PFSK-1 (cell line): ENCODE results near the gene BBIP1.

ENCODE experiments used
- FOXP2 ChIP-seq: optimal IDR thresholded peaks from 2 replicates; pipeline ENCODE3; 2011; ENCODE audit warnings: borderline replicate concordance, control low read depth, inconsistent platforms; ENCODE audit not compliant: insufficient read depth; ENCODE audit errors: extremely low read length, extremely low read depth
- POLR2AphosphoS5 ChIP-seq: IDR thresholded peaks from 2 replicates; pipeline ENCODE4 v1.6.1; 2012; ENCODE audit warnings: low read depth, mild to moderate bottlenecking, control low read depth, low read length, moderate library complexity
- SIN3A ChIP-seq: IDR thresholded peaks from 2 replicates; pipeline ENCODE4 v1.6.1; 2012; ENCODE audit warnings: mild to moderate bottlenecking, low read length, moderate library complexity, borderline replicate concordance; ENCODE audit not compliant: insufficient read depth
- TAF1 ChIP-seq: IDR thresholded peaks from 2 replicates; pipeline ENCODE4 v1.6.1; 2012; ENCODE audit warnings: low read length, control low read depth, borderline replicate concordance; ENCODE audit not compliant: insufficient read depth
- TF ChIP-seq, protein P1 (sequence below), 2 experiments: IDR thresholded peaks; 2 replicates each; pipeline versions ENCODE4 v1.6.1 to v1.8.0; 2011 to 2012; ENCODE audit warnings: low read depth in 2 of 2, low read length in 2 of 2, control low read depth in 1 of 2, inconsistent platforms in 1 of 2, mild to moderate bottlenecking in 1 of 2, moderate library complexity in 1 of 2; ENCODE audit not compliant: insufficient read depth in 1 of 2

Gene BBIP1

DNA sequence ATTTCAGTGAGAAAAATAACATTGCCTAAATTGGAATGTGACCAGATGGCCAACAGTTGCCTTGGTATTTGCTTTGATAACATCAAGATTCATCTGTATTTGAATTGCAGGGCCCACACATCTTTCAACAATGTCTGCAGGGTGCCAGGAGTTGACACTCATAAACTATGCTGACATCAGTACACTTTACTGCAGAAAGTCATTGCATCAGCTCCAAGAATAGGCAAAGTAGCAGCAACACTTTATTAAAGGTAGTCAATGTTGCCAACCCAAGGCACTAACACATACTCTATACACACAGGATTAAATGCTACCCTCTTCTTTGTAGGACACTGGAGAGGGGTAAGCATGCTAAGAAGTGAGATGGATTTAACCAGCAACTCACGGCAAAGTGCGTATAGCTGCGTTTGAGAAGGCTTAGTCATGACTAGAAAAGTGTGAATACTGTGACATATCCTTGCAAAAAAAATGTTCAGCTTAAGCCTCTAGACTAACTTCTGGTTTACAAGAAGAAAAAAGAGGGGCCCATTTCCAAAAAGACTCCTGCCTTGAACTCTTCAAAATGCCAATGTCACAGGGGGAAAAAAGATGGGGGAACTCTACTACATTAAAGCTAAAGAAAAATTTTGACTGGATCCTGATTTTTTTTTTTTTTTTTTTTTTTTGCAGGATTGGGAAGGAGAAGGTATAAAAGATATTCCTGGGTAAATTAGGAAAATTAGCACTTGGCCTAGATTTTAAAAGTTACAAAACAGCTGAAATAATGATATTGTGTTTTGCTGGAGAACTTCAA is 2.2 kb downstream of the BBIP1 start:
- no peak for TF ChIP-seq TAF1
- no peak for TF ChIP-seq FOXP2
- TF ChIP-seq POLR2AphosphoS5, result no peak
- TF ChIP-seq SIN3A, result no peak
- TF ChIP-seq, protein P1, sequence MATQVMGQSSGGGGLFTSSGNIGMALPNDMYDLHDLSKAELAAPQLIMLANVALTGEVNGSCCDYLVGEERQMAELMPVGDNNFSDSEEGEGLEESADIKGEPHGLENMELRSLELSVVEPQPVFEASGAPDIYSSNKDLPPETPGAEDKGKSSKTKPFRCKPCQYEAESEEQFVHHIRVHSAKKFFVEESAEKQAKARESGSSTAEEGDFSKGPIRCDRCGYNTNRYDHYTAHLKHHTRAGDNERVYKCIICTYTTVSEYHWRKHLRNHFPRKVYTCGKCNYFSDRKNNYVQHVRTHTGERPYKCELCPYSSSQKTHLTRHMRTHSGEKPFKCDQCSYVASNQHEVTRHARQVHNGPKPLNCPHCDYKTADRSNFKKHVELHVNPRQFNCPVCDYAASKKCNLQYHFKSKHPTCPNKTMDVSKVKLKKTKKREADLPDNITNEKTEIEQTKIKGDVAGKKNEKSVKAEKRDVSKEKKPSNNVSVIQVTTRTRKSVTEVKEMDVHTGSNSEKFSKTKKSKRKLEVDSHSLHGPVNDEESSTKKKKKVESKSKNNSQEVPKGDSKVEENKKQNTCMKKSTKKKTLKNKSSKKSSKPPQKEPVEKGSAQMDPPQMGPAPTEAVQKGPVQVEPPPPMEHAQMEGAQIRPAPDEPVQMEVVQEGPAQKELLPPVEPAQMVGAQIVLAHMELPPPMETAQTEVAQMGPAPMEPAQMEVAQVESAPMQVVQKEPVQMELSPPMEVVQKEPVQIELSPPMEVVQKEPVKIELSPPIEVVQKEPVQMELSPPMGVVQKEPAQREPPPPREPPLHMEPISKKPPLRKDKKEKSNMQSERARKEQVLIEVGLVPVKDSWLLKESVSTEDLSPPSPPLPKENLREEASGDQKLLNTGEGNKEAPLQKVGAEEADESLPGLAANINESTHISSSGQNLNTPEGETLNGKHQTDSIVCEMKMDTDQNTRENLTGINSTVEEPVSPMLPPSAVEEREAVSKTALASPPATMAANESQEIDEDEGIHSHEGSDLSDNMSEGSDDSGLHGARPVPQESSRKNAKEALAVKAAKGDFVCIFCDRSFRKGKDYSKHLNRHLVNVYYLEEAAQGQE (IDR thresholded peaks at IDR 0.05; ENCODE audit: insufficient read depth in 1 of 2, low read depth in 2 of 2, low read length in 2 of 2), result no peak

DNA sequence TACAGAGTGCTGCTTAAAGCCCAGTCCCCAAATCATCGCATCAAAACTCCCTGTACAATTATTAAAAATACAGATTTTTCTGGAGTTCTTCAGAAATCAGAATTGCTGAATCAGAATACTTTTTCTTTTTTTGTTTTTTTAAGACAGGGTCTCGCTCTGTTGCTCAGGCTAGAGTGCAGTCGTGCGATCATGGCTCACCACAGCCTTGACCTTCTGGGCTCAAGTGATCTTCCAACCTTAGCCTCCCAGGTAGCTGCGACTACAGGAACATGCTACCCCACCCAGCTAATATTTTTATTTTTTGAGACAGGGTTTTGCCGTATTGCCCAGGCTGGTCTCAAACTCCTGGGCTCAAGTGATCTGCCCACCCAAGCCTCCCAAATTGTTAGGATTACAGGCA is 3.9 kb downstream of the BBIP1 start:
- no peak for TF ChIP-seq TAF1
- no peak for TF ChIP-seq POLR2AphosphoS5
- TF ChIP-seq, protein P1 (IDR thresholded peaks at IDR 0.05; ENCODE audit: insufficient read depth in 1 of 2, low read depth in 2 of 2, low read length in 2 of 2), result no peak
- TF ChIP-seq FOXP2, result no peak
- no peak for TF ChIP-seq SIN3A

DNA sequence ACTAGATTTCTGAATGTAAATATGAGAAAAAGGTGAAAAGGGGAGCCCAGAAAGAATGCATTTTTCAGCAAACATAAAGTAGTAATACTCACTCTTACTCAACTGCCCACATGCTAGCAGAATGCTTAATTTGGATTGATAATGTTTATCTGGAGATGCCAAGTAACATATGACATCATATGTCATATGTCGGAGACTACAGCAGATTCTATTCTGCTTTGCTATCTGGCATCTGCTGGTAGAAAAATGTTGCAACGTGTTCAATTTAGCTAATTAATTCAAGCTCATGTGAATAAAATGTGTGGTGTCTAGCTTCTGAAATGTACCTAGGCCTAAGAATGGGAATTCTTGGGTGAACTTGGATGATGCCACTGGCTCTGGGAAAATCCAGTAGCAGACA is 4.5 kb downstream of the BBIP1 start:
- TF ChIP-seq, protein P1 (IDR thresholded peaks at IDR 0.05; ENCODE audit: insufficient read depth in 1 of 2, low read depth in 2 of 2, low read length in 2 of 2), result no peak
- TF ChIP-seq TAF1 (no peak), SIN3A (no peak), FOXP2 (no peak), POLR2AphosphoS5 (no peak)

DNA sequence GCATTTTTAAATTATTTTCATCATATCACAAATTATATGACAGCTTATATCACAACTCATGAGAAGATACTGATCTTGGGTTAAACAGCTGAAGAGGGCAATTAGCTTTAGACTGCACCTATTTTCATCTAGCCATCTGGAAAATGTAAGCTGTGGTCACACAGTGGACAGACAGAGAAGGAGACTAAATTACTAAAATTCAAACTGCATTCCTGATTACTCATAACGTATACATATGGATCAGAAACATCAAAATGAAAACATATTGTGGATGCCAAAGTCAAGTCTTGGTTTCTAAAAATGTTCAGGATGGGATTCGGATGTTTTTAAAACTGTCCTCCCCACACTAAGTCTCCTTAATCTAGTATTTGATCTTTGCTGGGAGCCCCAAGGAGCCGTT is 6.6 kb downstream of the BBIP1 start:
- TF ChIP-seq SIN3A (no peak), TAF1 (no peak), POLR2AphosphoS5 (no peak), FOXP2 (no peak)
- TF ChIP-seq, protein P1 (IDR thresholded peaks at IDR 0.05; ENCODE audit: insufficient read depth in 1 of 2, low read depth in 2 of 2, low read length in 2 of 2), result no peak
